ENCODE measurements around the gene UROD.

UROD gene

GRCh38 chr1:45002650-45003645, 9.1 kb upstream of the UROD start:
- H3K9me3 Mint-ChIP-seq, result no peaks in the 10 kb centered on the region
- no peak overlapping the region for H3K4me3 Mint-ChIP-seq
- no peaks in the 10 kb centered on the region for H3K27me3 Mint-ChIP-seq
- H3K27ac Mint-ChIP-seq, result peak overlapping the region; percentile 26
- H3K36me3 Mint-ChIP-seq, result peaks cover 13% of the 10 kb centered on the region
- H3K4me1 Mint-ChIP-seq, result peaks cover 9% of the 10 kb centered on the region

GRCh38 chr1:45003741-45004140, 8.3 kb upstream of the UROD start:
- H3K4me1 Mint-ChIP-seq, result peaks cover 10% of the 10 kb centered on the region
- H3K36me3 Mint-ChIP-seq, result peaks cover 14% of the 10 kb centered on the region
- no peak overlapping the region for H3K4me3 Mint-ChIP-seq
- no peak overlapping the region for H3K27ac Mint-ChIP-seq
- H3K27me3 Mint-ChIP-seq, result no peaks in the 10 kb centered on the region
- H3K9me3 Mint-ChIP-seq, result no peaks in the 10 kb centered on the region

- Mint-ChIP-seq H3K4me3 (no peak overlapping the region), H3K9me3 (no peaks in the 10 kb centered on the region), H3K27ac (no peak overlapping the region), H3K36me3 (peaks cover 20% of the 10 kb centered on the region), H3K4me1 (peaks cover 17% of the 10 kb centered on the region), H3K27me3 (no peaks in the 10 kb centered on the region)
Observed at GRCh38 chr1:45004281-45004920, 7.7 kb upstream of the UROD start.

- Mint-ChIP-seq H3K36me3 (peaks cover 20% of the 10 kb centered on the region), H3K27ac (no peak overlapping the region), H3K4me3 (no peak overlapping the region), H3K27me3 (no peaks in the 10 kb centered on the region), H3K4me1 (peaks cover 23% of the 10 kb centered on the region), H3K9me3 (no peaks in the 10 kb centered on the region)
Observed at GRCh38 chr1:45005761-45006160, 6.3 kb upstream of the UROD start.

GRCh38 chr1:45007311-45007710, 4.7 kb upstream of the UROD start:
- Mint-ChIP-seq H3K4me3 (no peak overlapping the region), H3K27me3 (no peaks in the 10 kb centered on the region), H3K27ac (no peak overlapping the region), H3K9me3 (no peaks in the 10 kb centered on the region), H3K4me1 (peaks cover 29% of the 10 kb centered on the region), H3K36me3 (peaks cover 17% of the 10 kb centered on the region)

- H3K27me3 Mint-ChIP-seq, result no peaks in the 10 kb centered on the region
- no peak overlapping the region for H3K27ac Mint-ChIP-seq
- no peak overlapping the region for H3K4me3 Mint-ChIP-seq
- H3K4me1 Mint-ChIP-seq, result peaks cover 35% of the 10 kb centered on the region
- H3K36me3 Mint-ChIP-seq, result peaks cover 11% of the 10 kb centered on the region
- no peaks in the 10 kb centered on the region for H3K9me3 Mint-ChIP-seq
Observed at GRCh38 chr1:45008076-45008475, 4.0 kb upstream of the UROD start.

GRCh38 chr1:45008516-45008915, 3.5 kb upstream of the UROD start:
- H3K4me3 Mint-ChIP-seq, result no peak overlapping the region
- H3K9me3 Mint-ChIP-seq, result no peaks in the 10 kb centered on the region
- H3K27ac Mint-ChIP-seq, result peak overlapping the region; percentile 59
- H3K4me1 Mint-ChIP-seq, result peaks cover 39% of the 10 kb centered on the region
- H3K27me3 Mint-ChIP-seq, result no peaks in the 10 kb centered on the region
- peaks cover 11% of the 10 kb centered on the region for H3K36me3 Mint-ChIP-seq

- peaks cover 13% of the 10 kb centered on the region for H3K36me3 Mint-ChIP-seq
- no peaks in the 10 kb centered on the region for H3K9me3 Mint-ChIP-seq
- H3K27me3 Mint-ChIP-seq, result no peaks in the 10 kb centered on the region
- peak overlapping the region; percentile 86 for H3K4me3 Mint-ChIP-seq
- no peak overlapping the region for H3K27ac Mint-ChIP-seq
- peaks cover 48% of the 10 kb centered on the region for H3K4me1 Mint-ChIP-seq
Observed at GRCh38 chr1:45009296-45009865, 2.7 kb upstream of the UROD start.

GRCh38 chr1:45009956-45010854, 1.8 kb upstream of the UROD start:
- Mint-ChIP-seq H3K4me1 (peaks cover 52% of the 10 kb centered on the region), H3K4me3 (peak overlapping the region; percentile 86), H3K27me3 (no peaks in the 10 kb centered on the region), H3K36me3 (peaks cover 15% of the 10 kb centered on the region), H3K9me3 (no peaks in the 10 kb centered on the region), H3K27ac (peak overlapping the region; percentile 2)

- H3K27me3 Mint-ChIP-seq, result no peaks in the 10 kb centered on the region
- no peaks in the 10 kb centered on the region for H3K9me3 Mint-ChIP-seq
- peaks cover 15% of the 10 kb centered on the region for H3K36me3 Mint-ChIP-seq
- peaks cover 52% of the 10 kb centered on the region for H3K4me1 Mint-ChIP-seq
- H3K4me3 Mint-ChIP-seq, result peak within 1 kb of the TSS; percentile 86
- peak within 1 kb of the TSS; percentile 87 for H3K27ac Mint-ChIP-seq
Observed at GRCh38 chr1:45010855-45011811, 921 bp upstream of the UROD start, which contains the start of gene HECTD3. Gene HECTD3 (minus strand): TSS chr1:45011324. CDS start chr1:45011257, 67 bp downstream.

- peak overlapping the region; percentile 86 for H3K4me3 Mint-ChIP-seq
- peaks cover 52% of the 10 kb centered on the region for H3K4me1 Mint-ChIP-seq
- peak overlapping the region; percentile 87 for H3K27ac Mint-ChIP-seq
- H3K27me3 Mint-ChIP-seq, result no peaks in the 10 kb centered on the region
- H3K36me3 Mint-ChIP-seq, result peaks cover 14% of the 10 kb centered on the region
- H3K9me3 Mint-ChIP-seq, result no peaks in the 10 kb centered on the region
Observed at GRCh38 chr1:45012639-45013278, 705 bp downstream of the UROD start.

- peaks cover 55% of the 10 kb centered on the region for H3K4me1 Mint-ChIP-seq
- peak overlapping the region; percentile 64 for H3K27ac Mint-ChIP-seq
- H3K36me3 Mint-ChIP-seq, result peaks cover 13% of the 10 kb centered on the region
- no peaks in the 10 kb centered on the region for H3K27me3 Mint-ChIP-seq
- H3K4me3 Mint-ChIP-seq, result peak overlapping the region; percentile 86
- H3K9me3 Mint-ChIP-seq, result no peaks in the 10 kb centered on the region
Observed at GRCh38 chr1:45013551-45014209, 1.6 kb downstream of the UROD start.

GRCh38 chr1:45014321-45015028, 2.4 kb downstream of the UROD start:
- H3K27ac Mint-ChIP-seq, result peak overlapping the region; percentile 79
- H3K27me3 Mint-ChIP-seq, result no peaks in the 10 kb centered on the region
- peak overlapping the region; percentile 84 for H3K4me3 Mint-ChIP-seq
- H3K36me3 Mint-ChIP-seq, result peaks cover 6% of the 10 kb centered on the region
- H3K9me3 Mint-ChIP-seq, result no peaks in the 10 kb centered on the region
- peaks cover 49% of the 10 kb centered on the region for H3K4me1 Mint-ChIP-seq

All from activated naive CD4-positive, alpha-beta T cell treated with anti-CD3 and anti-CD28 coated beads, Interleukin-2, amount 50 U/mL, for 24 hours (primary cell).